ENCODE results near the gene FCSK.
"Not testable (repeated sequence)": the region's sequence is repeated elsewhere in the genome, so short reads cannot be mapped to it uniquely, and the experiment has no call there.

The FCSK gene

GRCh38 chr16:70454222-70455034, at the start of gene FCSK:
TSS of gene FCSK (plus strand) at chr16:70454595. CDS start at chr16:70463191, 8,596 bp downstream.
- DNase-seq: no peak

GRCh38 chr16:70406104-70406503, 48.3 kb upstream of the FCSK start:
- not testable (repeated sequence) for DNase-seq

- DNase-seq: no peak
Measured at GRCh38 chr16:70407811-70408274, 46.6 kb upstream of the FCSK start.

- no peak for DNase-seq
Measured at GRCh38 chr16:70410734-70411133, 43.7 kb upstream of the FCSK start.

GRCh38 chr16:70412385-70412784, 42.0 kb upstream of the FCSK start:
- DNase-seq: no peak

- DNase-seq: not testable (repeated sequence)
Measured at GRCh38 chr16:70413572-70413971, 40.8 kb upstream of the FCSK start.

GRCh38 chr16:70416748-70417616, 37.4 kb upstream of the FCSK start:
- DNase-seq: no peak

- DNase-seq: no peak
Measured at GRCh38 chr16:70417661-70418060, 36.7 kb upstream of the FCSK start.

- DNase-seq: no peak
Measured at GRCh38 chr16:70418274-70418992, 36.0 kb upstream of the FCSK start.

GRCh38 chr16:70418993-70419318, 35.4 kb upstream of the FCSK start:
- DNase-seq: no peak

- DNase-seq: no peak
Measured at GRCh38 chr16:70419384-70420327, 34.7 kb upstream of the FCSK start.

- no peak for DNase-seq
Measured at GRCh38 chr16:70421014-70421413, 33.4 kb upstream of the FCSK start.

GRCh38 chr16:70421473-70422311, 32.7 kb upstream of the FCSK start:
- no peak for DNase-seq

- DNase-seq: no peak
Measured at GRCh38 chr16:70422543-70422942, 31.9 kb upstream of the FCSK start.

- no peak for DNase-seq
Measured at GRCh38 chr16:70427786-70428177, 26.6 kb upstream of the FCSK start.

- DNase-seq: no peak
Measured at GRCh38 chr16:70428178-70428998, 26.0 kb upstream of the FCSK start.

- no peak for DNase-seq
Measured at GRCh38 chr16:70429888-70430666, 24.3 kb upstream of the FCSK start.

- no peak for DNase-seq
Measured at GRCh38 chr16:70430667-70431536, 23.5 kb upstream of the FCSK start.

Data from NCI-H187 treated with DMSO at 0.1 percent for 48 hours (cell line).